AG04450 (cell line): Measurements from ENCODE around the gene CNTNAP2. TPM values are rescaled to one million over a fixed set of nuclear protein-coding genes. Genes with fewer than 3 reads are reported as not detected.

Source experiments
- CTCF ChIA-PET: fragments of 300-600, 350-600 bp; formaldehyde crosslinking; extraction: SDS; loops from one replicate; lab custom pipeline; 2022; ENCODE audit warnings: antibody characterized with exemption, inconsistent platforms; lab: Charles Lee
- POLR2A ChIA-PET: fragments of 350-600 bp; formaldehyde crosslinking; extraction: SDS; loops from one replicate; lab custom pipeline; 2021; ENCODE audit warnings: antibody characterized with exemption, inconsistent platforms; lab: Yijun Ruan, JAX
- DNase-seq: peaks from one replicate; pipeline ENCODE4 v3.0.0-alpha.2; 2011; ENCODE audit warnings: low read depth, low spot score
- H3K27ac ChIP-seq: one replicate; pipeline ENCODE4 v1.5.1; 2012; ENCODE audit warnings: low read depth, low read length, control low read depth
- H3K27me3 ChIP-seq: one replicate; pipeline ENCODE4 v1.6.0; 2012; ENCODE audit warnings: low read length; ENCODE audit not compliant: control insufficient read depth, insufficient read depth
- H3K4me3 ChIP-seq: 2 replicates; pipeline ENCODE4 v1.5.1; 2011; ENCODE audit warnings: mild to moderate bottlenecking, low read depth, low read length, control low read depth
- H3K9me3 ChIP-seq: 2 replicates; pipeline ENCODE4 v1.5.1; 2012; ENCODE audit warnings: low read length; ENCODE audit not compliant: control insufficient read depth, insufficient read depth
- CTCF ChIP-seq: IDR thresholded peaks from 2 replicates; pipeline ENCODE4 v1.5.1; 2011; ENCODE audit warnings: low read depth, low read length, control low read depth, inconsistent platforms
- polyA plus RNA-seq: library from polyadenylated mRNA; depleted of rRNA; stranded (reverse); fragments of >200 nt; gene quantifications from 2 replicates; pipeline ENCODE4 v1.2.3, GENCODE V29; 2011

Gene CNTNAP2
- polyA plus RNA-seq, 1 experiment: not detected

DNA sequence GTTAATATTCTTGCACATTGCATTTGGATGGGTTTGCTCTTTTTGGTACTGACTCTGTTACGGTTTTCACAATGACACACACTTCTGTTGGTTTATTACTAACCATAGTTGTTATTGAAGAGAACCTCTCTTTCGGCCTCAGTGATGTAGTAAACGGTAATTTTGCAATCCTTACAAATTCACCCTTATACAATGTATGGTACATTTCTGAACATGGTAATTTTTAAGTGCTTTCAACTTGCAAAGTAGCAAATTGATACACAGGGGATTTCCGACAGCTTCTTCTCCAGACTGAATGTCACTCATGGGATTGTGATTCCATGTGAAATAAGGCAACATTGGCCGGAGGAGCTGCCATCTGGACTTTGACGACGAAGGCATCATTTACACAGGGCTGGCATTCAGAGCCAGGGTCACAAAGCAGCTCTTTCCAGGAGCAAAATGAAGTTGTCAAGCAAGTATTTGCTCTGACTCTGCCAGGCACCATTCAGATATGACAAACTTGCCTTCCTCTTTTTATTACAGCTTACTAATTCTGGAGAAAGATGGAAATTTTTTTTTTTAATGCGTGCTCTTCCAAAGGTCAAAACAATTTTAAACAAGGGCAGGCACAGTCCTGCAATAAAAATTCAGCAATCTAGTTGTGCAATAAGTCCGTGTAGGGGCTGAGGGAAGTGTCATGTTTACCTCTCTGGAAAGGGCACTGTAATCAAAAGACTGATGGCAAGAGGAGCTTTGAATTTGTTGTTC is 1762.5 kb downstream of the CNTNAP2 start:
- no peak for TF ChIP-seq CTCF
- ChIA-PET CTCF (no interaction called here), POLR2A (no interaction called here)
- Histone ChIP-seq H3K27ac (no peak overlapping the region), H3K27me3 (no peaks in the 10 kb centered on the region), H3K4me3 (no peak overlapping the region), H3K9me3 (peaks cover 6% of the 10 kb centered on the region; the same call in 1 of the 2 replicates)
- DNase-seq: no peak

GRCh38 chr7:147885869-147886268 is 1769.3 kb downstream of the CNTNAP2 start:
- POLR2A ChIA-PET: no interaction called here
- Histone ChIP-seq H3K9me3 (peaks cover 2% of the 10 kb centered on the region; the same call in 1 of the 2 replicates), H3K4me3 (no peak overlapping the region), H3K27me3 (no peaks in the 10 kb centered on the region), H3K27ac (no peak overlapping the region)
- CTCF ChIA-PET: no interaction called here
- DNase-seq: no peak
- TF ChIP-seq CTCF: no peak

DNA sequence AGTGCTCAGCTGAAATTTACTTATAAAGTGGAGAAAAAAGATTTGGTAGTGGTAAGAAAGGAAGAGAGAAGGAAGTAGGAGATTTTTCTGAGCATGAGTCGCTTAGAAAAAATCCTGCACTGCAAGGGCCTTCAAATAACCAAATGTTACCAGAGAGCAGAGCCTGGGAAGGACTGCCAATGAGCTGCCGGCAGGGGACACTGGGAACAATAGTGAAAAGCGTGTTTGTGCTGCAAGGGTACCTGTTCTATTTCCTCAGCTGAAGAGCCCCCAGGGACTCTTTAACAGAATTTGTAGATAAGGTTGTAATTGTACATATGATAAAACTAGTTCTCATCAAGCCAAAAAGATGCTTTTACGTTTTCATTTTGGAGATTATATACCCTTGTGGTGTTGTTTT is 1777.7 kb downstream of the CNTNAP2 start:
- no peaks in the 10 kb centered on the region for H3K27me3 ChIP-seq
- ChIA-PET POLR2A (no interaction called here), CTCF (no interaction called here)
- no peak for DNase-seq
- peaks cover 3% of the 10 kb centered on the region for H3K9me3 ChIP-seq
- no peak overlapping the region for H3K4me3 ChIP-seq
- no peak for TF ChIP-seq CTCF
- H3K27ac ChIP-seq: no peak overlapping the region

DNA sequence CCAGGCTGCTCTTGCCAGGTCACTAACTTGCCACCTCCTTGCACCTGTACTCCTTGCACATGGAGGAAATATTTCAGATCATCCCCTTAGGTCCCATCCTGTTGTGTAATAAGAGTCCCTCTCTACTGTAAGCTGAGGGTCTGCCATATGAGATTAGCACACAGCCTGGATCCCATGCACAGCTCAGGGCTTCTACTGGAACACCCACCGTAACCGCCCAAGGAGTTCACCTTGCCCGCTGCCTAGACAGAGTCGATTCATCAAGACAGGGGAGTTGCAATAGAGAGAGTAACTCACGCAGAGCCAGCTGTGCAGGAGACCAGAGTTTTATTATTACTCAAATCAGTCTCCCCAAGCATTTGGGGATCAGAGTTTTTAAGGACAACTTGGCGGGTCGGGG is 1779.5 kb downstream of the CNTNAP2 start:
- no peak for TF ChIP-seq CTCF
- no peak for DNase-seq
- CTCF ChIA-PET: no interaction called here
- Histone ChIP-seq H3K9me3 (peaks cover 5% of the 10 kb centered on the region), H3K4me3 (no peak overlapping the region), H3K27ac (no peak overlapping the region), H3K27me3 (no peaks in the 10 kb centered on the region)
- POLR2A ChIA-PET: no interaction called here

DNA sequence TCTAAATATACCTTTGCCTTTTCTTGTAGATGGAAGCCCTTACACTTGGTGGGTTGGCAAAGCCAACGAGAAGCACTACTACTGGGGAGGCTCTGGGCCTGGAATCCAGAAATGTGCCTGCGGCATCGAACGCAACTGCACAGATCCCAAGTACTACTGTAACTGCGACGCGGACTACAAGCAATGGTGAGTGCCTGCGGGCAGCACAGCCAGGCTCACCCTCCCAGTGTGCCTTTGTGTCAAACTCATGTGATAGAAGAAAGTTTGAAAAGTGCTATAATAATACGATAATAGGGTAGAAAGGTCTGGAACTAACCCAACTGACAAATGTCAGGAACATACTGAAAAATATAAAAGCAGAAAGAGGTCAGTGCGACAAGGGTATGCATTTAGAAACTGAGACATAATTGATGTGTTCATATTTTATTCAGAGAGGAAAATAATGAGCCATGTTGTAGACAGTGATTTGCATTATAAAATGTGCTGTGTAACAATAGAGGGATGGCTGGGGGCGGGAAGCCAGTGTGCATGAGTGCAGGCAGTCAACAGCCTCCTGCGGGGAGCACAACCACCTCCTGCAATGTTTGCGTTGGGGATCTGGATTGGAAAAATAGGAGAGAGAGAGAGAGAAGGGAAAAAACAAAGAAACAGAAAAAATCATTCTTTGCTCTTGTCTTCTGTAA is 1787.1 kb downstream of the CNTNAP2 start:
- H3K27ac ChIP-seq: no peak overlapping the region
- TF ChIP-seq CTCF: no peak
- DNase-seq: no peak
- H3K27me3 ChIP-seq: no peaks in the 10 kb centered on the region
- ChIA-PET POLR2A (no interaction called here), CTCF (no interaction called here)
- H3K4me3 ChIP-seq: no peak overlapping the region
- peaks cover 29% of the 10 kb centered on the region for H3K9me3 ChIP-seq
